IMR-90 (cell line): ENCODE measurements around the gene ASIC2.
A peak's percentile ranks its signal among the peaks of the same experiment; 100 is the strongest.

Source experiments
- CEBPB ChIP-seq: IDR thresholded peaks from 2 replicates; pipeline ENCODE4 v1.6.1; 2012; ENCODE audit warnings: low read depth, low read length, improper control_type of control experiment
- CTCF ChIP-seq: conservative IDR thresholded peaks from 2 replicates; pipeline ENCODE4 v1.5.1; 2012; ENCODE audit warnings: mild to moderate bottlenecking, low read depth, low read length, improper control_type of control experiment
- FOS ChIP-seq: fragments of 150-350 bp; IDR thresholded peaks from 2 replicates; pipeline ENCODE4 v1.6.1; 2016; ENCODE audit warnings: low read depth, low read length
- MAFK ChIP-seq: IDR thresholded peaks from 2 replicates; pipeline ENCODE4 v1.6.1; 2012; ENCODE audit warnings: low read depth, low read length, improper control_type of control experiment
- MAZ ChIP-seq: IDR thresholded peaks from 2 replicates; pipeline ENCODE4 v1.6.1; 2012; ENCODE audit warnings: low read depth, mild to moderate bottlenecking, low read length, improper control_type of control experiment, moderate library complexity, borderline replicate concordance
- POLR2A ChIP-seq: IDR thresholded peaks from 2 replicates; pipeline ENCODE4 v1.6.1; 2012; ENCODE audit warnings: mild to moderate bottlenecking, low read depth, low read length
- RCOR1 ChIP-seq: IDR thresholded peaks from 2 replicates; pipeline ENCODE4 v1.6.1; 2012; ENCODE audit warnings: mild to moderate bottlenecking, low read length, improper control_type of control experiment; ENCODE audit not compliant: insufficient replicate concordance
- RFX5 ChIP-seq: IDR thresholded peaks from 2 replicates; pipeline ENCODE4 v1.8.0; 2012; ENCODE audit warnings: low read depth, mild to moderate bottlenecking, low read length, moderate library complexity
- TF ChIP-seq, protein P1 (sequence below): fragments of 150-350 bp; IDR thresholded peaks from 2 replicates; pipeline ENCODE4 v1.6.1; 2016; ENCODE audit warnings: low read depth, mild to moderate bottlenecking, low read length, moderate library complexity, borderline replicate concordance
- TF ChIP-seq, protein P2 (sequence below): fragments of 150-350 bp; IDR thresholded peaks from 2 replicates; pipeline ENCODE4 v1.6.1; 2017; ENCODE audit warnings: mild to moderate bottlenecking, antibody characterized with exemption, low read length, low read depth

GRCh38 chr17:32998111-32998886 lies 294.8 kb downstream of the ASIC2 start:
- TF ChIP-seq CTCF: peak; percentile 85
- no peak for TF ChIP-seq RFX5
- no peak for TF ChIP-seq MAZ
- TF ChIP-seq POLR2A: no peak
- no peak for TF ChIP-seq RCOR1
- 0 out of 2 replicates have a peak, but pooled peaks have one; percentile 15 for TF ChIP-seq MAFK
- TF ChIP-seq, protein P1, sequence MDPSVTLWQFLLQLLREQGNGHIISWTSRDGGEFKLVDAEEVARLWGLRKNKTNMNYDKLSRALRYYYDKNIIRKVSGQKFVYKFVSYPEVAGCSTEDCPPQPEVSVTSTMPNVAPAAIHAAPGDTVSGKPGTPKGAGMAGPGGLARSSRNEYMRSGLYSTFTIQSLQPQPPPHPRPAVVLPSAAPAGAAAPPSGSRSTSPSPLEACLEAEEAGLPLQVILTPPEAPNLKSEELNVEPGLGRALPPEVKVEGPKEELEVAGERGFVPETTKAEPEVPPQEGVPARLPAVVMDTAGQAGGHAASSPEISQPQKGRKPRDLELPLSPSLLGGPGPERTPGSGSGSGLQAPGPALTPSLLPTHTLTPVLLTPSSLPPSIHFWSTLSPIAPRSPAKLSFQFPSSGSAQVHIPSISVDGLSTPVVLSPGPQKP: no peak
- TF ChIP-seq, protein P2, sequence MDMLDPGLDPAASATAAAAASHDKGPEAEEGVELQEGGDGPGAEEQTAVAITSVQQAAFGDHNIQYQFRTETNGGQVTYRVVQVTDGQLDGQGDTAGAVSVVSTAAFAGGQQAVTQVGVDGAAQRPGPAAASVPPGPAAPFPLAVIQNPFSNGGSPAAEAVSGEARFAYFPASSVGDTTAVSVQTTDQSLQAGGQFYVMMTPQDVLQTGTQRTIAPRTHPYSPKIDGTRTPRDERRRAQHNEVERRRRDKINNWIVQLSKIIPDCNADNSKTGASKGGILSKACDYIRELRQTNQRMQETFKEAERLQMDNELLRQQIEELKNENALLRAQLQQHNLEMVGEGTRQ: no peak
- TF ChIP-seq CEBPB: no peak
- TF ChIP-seq FOS: no peak
